AG20443 (cell line): ENCODE data around the gene FGF12.

Source experiments
- DNase-seq: peaks from one replicate; pipeline ENCODE4 v3.0.0; 2012; ENCODE audit warnings: low spot score, mixed read lengths

FGF12 gene

GRCh38 chr3:192260116-192261010 is 467.0 kb downstream of the FGF12 start:
- DNase-seq = no peak

- DNase-seq = no peak
Measured at GRCh38 chr3:192259661-192260060, 467.7 kb downstream of the FGF12 start.

- DNase-seq = no peak
Measured at GRCh38 chr3:192258721-192259120, 468.6 kb downstream of the FGF12 start.

- DNase-seq = no peak
Measured at GRCh38 chr3:192255839-192256238, 471.5 kb downstream of the FGF12 start.

GRCh38 chr3:192253138-192253887 is 474.0 kb downstream of the FGF12 start:
- no peak for DNase-seq

- no peak for DNase-seq
Measured at GRCh38 chr3:192249516-192249915, 477.8 kb downstream of the FGF12 start.

GRCh38 chr3:192246847-192247559 is 480.3 kb downstream of the FGF12 start:
- DNase-seq = no peak

GRCh38 chr3:192244591-192244990 is 482.8 kb downstream of the FGF12 start:
- no peak for DNase-seq

- no peak for DNase-seq
Measured at GRCh38 chr3:192239956-192240355, 487.4 kb downstream of the FGF12 start.

- no peak for DNase-seq
Measured at GRCh38 chr3:192237992-192238608, 489.2 kb downstream of the FGF12 start.

- DNase-seq = no peak
Measured at GRCh38 chr3:192229866-192230265, 497.5 kb downstream of the FGF12 start.

- DNase-seq = no peak
Measured at GRCh38 chr3:192224634-192225155, 502.6 kb downstream of the FGF12 start.

- DNase-seq = no peak
Measured at GRCh38 chr3:192223815-192224214, 503.5 kb downstream of the FGF12 start.

- no peak for DNase-seq
Measured at GRCh38 chr3:192220915-192221314, 506.4 kb downstream of the FGF12 start.

- no peak for DNase-seq
Measured at GRCh38 chr3:192219926-192220325, 507.4 kb downstream of the FGF12 start.

GRCh38 chr3:192216067-192216466 is 511.3 kb downstream of the FGF12 start:
- no peak for DNase-seq

- DNase-seq = no peak
Measured at GRCh38 chr3:192212979-192213378, 514.4 kb downstream of the FGF12 start.

- DNase-seq = no peak
Measured at GRCh38 chr3:192212335-192212734, 515.0 kb downstream of the FGF12 start.

- no peak for DNase-seq
Measured at GRCh38 chr3:192207651-192208050, 519.7 kb downstream of the FGF12 start.

GRCh38 chr3:192207239-192207638 is 520.1 kb downstream of the FGF12 start:
- DNase-seq = no peak

GRCh38 chr3:192194085-192194484 is 533.3 kb downstream of the FGF12 start:
- DNase-seq = no peak
